GM23248 (cell line): ENCODE measurements around the gene CTF1. TPM values are rescaled to one million over a fixed set of nuclear protein-coding genes. Genes with fewer than 3 reads are reported as not detected.

Source experiments
- DNase-seq: peaks from one replicate; pipeline ENCODE4 v3.0.0-alpha.2; 2015
- H2AFZ ChIP-seq: fragments of 200-600 bp; sonication (generic); 2 replicates; pipeline ENCODE4 v1.6.1; 2016; ENCODE audit warnings: antibody characterized with exemption
- H3F3A ChIP-seq: fragments of 200-600 bp; sonication (generic); 2 replicates; pipeline ENCODE4 v1.6.1; 2016; ENCODE audit warnings: mild to moderate bottlenecking, antibody characterized with exemption, mixed run types; ENCODE audit not compliant: insufficient read depth
- H3K27ac ChIP-seq: fragments of 200-600 bp; sonication (generic); 2 replicates; pipeline ENCODE4 v1.5.1; 2016; ENCODE audit warnings: mild to moderate bottlenecking
- H3K27me3 ChIP-seq: fragments of 200-600 bp; sonication (generic); replicated peaks from 2 replicates; pipeline ENCODE4 v1.6.1; 2016; ENCODE audit warnings: mild to moderate bottlenecking; ENCODE audit not compliant: insufficient read depth
- H3K36me3 ChIP-seq: fragments of 200-600 bp; sonication (generic); 2 replicates; pipeline ENCODE4 v1.6.1; 2016; ENCODE audit warnings: low read depth, mild to moderate bottlenecking
- H3K4me1 ChIP-seq: fragments of 200-600 bp; sonication (generic); 2 replicates; pipeline ENCODE4 v1.6.1; 2016; ENCODE audit warnings: mild to moderate bottlenecking; ENCODE audit not compliant: insufficient read depth
- H3K4me2 ChIP-seq: fragments of 200-600 bp; sonication (generic); one replicate; pipeline ENCODE4 v1.6.1; 2016; ENCODE audit warnings: mild to moderate bottlenecking; ENCODE audit not compliant: unreplicated experiment
- H3K4me3 ChIP-seq: fragments of 200-600 bp; sonication (generic); 2 replicates; pipeline ENCODE4 v1.5.1; 2016; ENCODE audit warnings: mild to moderate bottlenecking
- H3K79me2 ChIP-seq: fragments of 200-600 bp; sonication (generic); 2 replicates; pipeline ENCODE4 v1.6.1; 2016; ENCODE audit warnings: mild to moderate bottlenecking; ENCODE audit not compliant: insufficient read depth
- H3K9ac ChIP-seq: fragments of 200-600 bp; sonication (generic); 2 replicates; pipeline ENCODE4 v1.6.1; 2016; ENCODE audit warnings: mild to moderate bottlenecking
- H3K9me2 ChIP-seq: fragments of 200-600 bp; sonication (generic); 2 replicates; pipeline ENCODE4 v1.6.1; 2016; ENCODE audit warnings: mixed run types, mild to moderate bottlenecking, moderate library complexity; ENCODE audit not compliant: insufficient read depth
- H3K9me3 ChIP-seq: fragments of 200-600 bp; sonication (generic); one replicate; pipeline ENCODE4 v1.6.1; 2017; ENCODE audit warnings: low read depth
- H4K20me1 ChIP-seq: fragments of 200-600 bp; sonication (generic); 2 replicates; pipeline ENCODE4 v1.6.0; 2016; ENCODE audit not compliant: insufficient read depth
- EZH2 ChIP-seq: fragments of 200-600 bp; sonication (generic); IDR thresholded peaks from 2 replicates; pipeline ENCODE4 v1.6.1; 2018; ENCODE audit warnings: antibody characterized with exemption, mild to moderate bottlenecking; ENCODE audit not compliant: insufficient read depth, poor library complexity, severe bottlenecking
- EZH2phosphoT487 ChIP-seq: fragments of 200-600 bp; sonication (generic); IDR thresholded peaks from 2 replicates; pipeline ENCODE4 v1.6.1; 2018; ENCODE audit warnings: antibody characterized with exemption, moderate library complexity, mild to moderate bottlenecking, low read depth; ENCODE audit not compliant: insufficient read depth
- WGBS, 2 experiments: methylation state at CpG; one replicate each; pipeline ENCODE4 v1.1.6; 2015 to 2017; ENCODE audit warnings: low lambda C conversion rate in 2 of 2, low coverage in 1 of 2; ENCODE audit errors: missing lambda C conversion rate in 2 of 2; 5-methylcytosine and 5-hydroxymethylcytosine counted together
- in situ Hi-C: fragments of 300-500 bp; cut with MboI; formaldehyde crosslinking; loops from 2 replicates; pipeline ENCODE4 v1.15.0; 2020
- polyA plus RNA-seq: library from polyadenylated mRNA; unstranded; fragments of >200 nt; fragmentation: Nextera tagmentation; extraction: Ambion mirVana; gene quantifications from 2 replicates; pipeline ENCODE4 v1.2.1, GENCODE V29; 2016
- total RNA-seq: library from RNA; depleted of rRNA; stranded (reverse); fragments of >200 nt; shearing (Covaris generic); gene quantifications from 2 replicates; pipeline ENCODE4 v1.2.3, GENCODE V29; 2014

The CTF1 gene
- total and polyA plus RNA-seq, 2 experiments from 2014 or later = 2.1 to 4.8 TPM

- Histone ChIP-seq H3K4me1 (peaks cover 7% of the 10 kb centered on the region; the same call in 1 of the 2 replicates), H3K27me3 (no peaks in the 10 kb centered on the region), H3K27ac (no peak overlapping the region), H2AFZ (peak overlapping the region; percentile 90), H3K4me3 (peak overlapping the region; percentile 91), H3K9me3 (no peaks in the 10 kb centered on the region), H3K9ac (peak overlapping the region; percentile 62; the same call in 1 of the 2 replicates), H3K79me2 (peaks cover 7% of the 10 kb centered on the region), H3K36me3 (no peaks in the 10 kb centered on the region), H3K4me2 (peak overlapping the region; percentile 83), H3K9me2 (no peaks in the 10 kb centered on the region), H4K20me1 (no peaks in the 10 kb centered on the region), H3F3A (no peaks in the 10 kb centered on the region)
- no peak for DNase-seq
- TF ChIP-seq EZH2phosphoT487 (no peak), EZH2 (no peak)
- 27 to 29% methylated on average over 6 of the region's 6 CpGs for WGBS, 2 experiments
- in situ Hi-C loops = no loop called here
Observed at GRCh38 chr16:30921459-30921747, 25.0 kb downstream of the CTF1 start.

- TF ChIP-seq EZH2 (no peak), EZH2phosphoT487 (no peak)
- Histone ChIP-seq H3K4me1 (peaks cover 7% of the 10 kb centered on the region; the same call in 1 of the 2 replicates), H3K9me2 (no peaks in the 10 kb centered on the region), H3K27ac (peak overlapping the region; percentile 57), H4K20me1 (no peaks in the 10 kb centered on the region), H3K4me3 (peak overlapping the region; percentile 91), H3K4me2 (peak overlapping the region; percentile 83), H3K9ac (peak overlapping the region; percentile 62), H3K79me2 (peaks cover 7% of the 10 kb centered on the region), H3K27me3 (no peaks in the 10 kb centered on the region), H3F3A (no peaks in the 10 kb centered on the region), H3K36me3 (no peaks in the 10 kb centered on the region), H3K9me3 (no peaks in the 10 kb centered on the region), H2AFZ (peak overlapping the region; percentile 90)
- 1 to 2% methylated on average over 37 of the region's 37 CpGs for WGBS, 2 experiments
- in situ Hi-C loops = no loop called here
- peak; percentile 97 for DNase-seq
Observed at GRCh38 chr16:30921748-30922419, 25.5 kb downstream of the CTF1 start.

GRCh38 chr16:30922420-30922959 lies 26.1 kb downstream of the CTF1 start:
- Histone ChIP-seq H3K4me2 (peak overlapping the region; percentile 83), H3K4me1 (peaks cover 7% of the 10 kb centered on the region; the same call in 1 of the 2 replicates)

GRCh38 chr16:30922960-30923535 lies 26.6 kb downstream of the CTF1 start:
- Histone ChIP-seq H4K20me1 (no peaks in the 10 kb centered on the region), H3K79me2 (peaks cover 7% of the 10 kb centered on the region), H2AFZ (peak overlapping the region; percentile 89), H3F3A (no peaks in the 10 kb centered on the region), H3K27me3 (no peaks in the 10 kb centered on the region), H3K9me3 (no peaks in the 10 kb centered on the region), H3K4me1 (peaks cover 7% of the 10 kb centered on the region; the same call in 1 of the 2 replicates), H3K9me2 (no peaks in the 10 kb centered on the region), H3K36me3 (no peaks in the 10 kb centered on the region), H3K9ac (peak overlapping the region; percentile 79), H3K4me2 (peak overlapping the region; percentile 59), H3K4me3 (peak overlapping the region; percentile 91), H3K27ac (peak overlapping the region; percentile 89)
- no peak for TF ChIP-seq EZH2phosphoT487
- no peak for TF ChIP-seq EZH2
- DNase-seq = peak; percentile 100
- 1 to 2% methylated on average over 31 to 33 of the region's 33 CpGs for WGBS, 2 experiments
- in situ Hi-C loops = no loop called here

More at GRCh38 chr16:30922420-30922959, 26.1 kb downstream of the CTF1 start:
- Histone ChIP-seq H3K9ac (peak overlapping the region; percentile 79), H3K79me2 (peaks cover 7% of the 10 kb centered on the region), H3K27me3 (no peaks in the 10 kb centered on the region), H3K9me2 (no peaks in the 10 kb centered on the region), H3K36me3 (no peaks in the 10 kb centered on the region), H2AFZ (peak overlapping the region; percentile 90), H3K27ac (peak overlapping the region; percentile 89), H4K20me1 (no peaks in the 10 kb centered on the region), H3K9me3 (no peaks in the 10 kb centered on the region), H3F3A (no peaks in the 10 kb centered on the region), H3K4me3 (peak overlapping the region; percentile 91)
- TF ChIP-seq EZH2phosphoT487 = no peak
- no peak for TF ChIP-seq EZH2
- WGBS, 2 experiments = 1% methylated on average over 42 of the region's 42 CpGs
- DNase-seq = peak; percentile 100
- in situ Hi-C loops = no loop called here
